Adrenal gland (tissue), 5 donors: ENCODE results near the gene UNC5C.

ENCODE experiments used
- POLR2A ChIP-seq, 2 donors: fragments of 450-650 bp; IDR thresholded peaks; one replicate each; pipeline ENCODE4 v1.6.1; 2017; ENCODE audit warnings: antibody characterized with exemption in 2 of 2, mild to moderate bottlenecking in 2 of 2, moderate library complexity in 1 of 2
- TF ChIP-seq, protein P1 (sequence below), 6 experiments: fragments of 450-650 bp in 4 of 6; fragments of 200-600 bp in 2 of 6; sonication (generic) in 1 of 6; IDR thresholded peaks; 1 replicate in 5 of 6; 2 replicates in 1 of 6; pipeline versions ENCODE4 v1.5.1 to v1.8.0; 2016 to 2021; ENCODE audit warnings: antibody characterized with exemption in 6 of 6, mild to moderate bottlenecking in 2 of 6, moderate library complexity in 1 of 6
- donor health status: DM: no; HTN: no; CAD: no.

DNA sequence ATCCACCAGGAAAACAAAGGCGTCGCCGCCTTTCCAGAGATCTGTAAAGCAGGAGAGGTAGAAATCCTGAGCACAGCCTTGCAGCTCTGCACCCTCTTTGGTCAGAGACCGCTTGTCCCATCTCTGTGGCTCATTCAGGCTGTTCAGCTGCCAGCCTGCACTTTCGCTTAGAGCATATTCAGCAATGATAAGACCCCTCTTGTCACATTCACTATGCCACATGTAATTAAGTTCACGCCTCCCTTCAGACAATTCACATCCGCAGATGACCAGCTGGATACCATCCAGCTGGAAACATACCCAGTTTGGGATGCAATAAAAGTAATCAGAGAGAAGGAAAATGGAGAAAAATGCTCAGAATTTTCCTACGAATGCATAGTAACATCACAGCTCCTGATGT, 335.4 kb downstream of the UNC5C start:
- TF ChIP-seq, protein P1, sequence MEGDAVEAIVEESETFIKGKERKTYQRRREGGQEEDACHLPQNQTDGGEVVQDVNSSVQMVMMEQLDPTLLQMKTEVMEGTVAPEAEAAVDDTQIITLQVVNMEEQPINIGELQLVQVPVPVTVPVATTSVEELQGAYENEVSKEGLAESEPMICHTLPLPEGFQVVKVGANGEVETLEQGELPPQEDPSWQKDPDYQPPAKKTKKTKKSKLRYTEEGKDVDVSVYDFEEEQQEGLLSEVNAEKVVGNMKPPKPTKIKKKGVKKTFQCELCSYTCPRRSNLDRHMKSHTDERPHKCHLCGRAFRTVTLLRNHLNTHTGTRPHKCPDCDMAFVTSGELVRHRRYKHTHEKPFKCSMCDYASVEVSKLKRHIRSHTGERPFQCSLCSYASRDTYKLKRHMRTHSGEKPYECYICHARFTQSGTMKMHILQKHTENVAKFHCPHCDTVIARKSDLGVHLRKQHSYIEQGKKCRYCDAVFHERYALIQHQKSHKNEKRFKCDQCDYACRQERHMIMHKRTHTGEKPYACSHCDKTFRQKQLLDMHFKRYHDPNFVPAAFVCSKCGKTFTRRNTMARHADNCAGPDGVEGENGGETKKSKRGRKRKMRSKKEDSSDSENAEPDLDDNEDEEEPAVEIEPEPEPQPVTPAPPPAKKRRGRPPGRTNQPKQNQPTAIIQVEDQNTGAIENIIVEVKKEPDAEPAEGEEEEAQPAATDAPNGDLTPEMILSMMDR (IDR thresholded peaks at IDR 0.05), result no peak
- no peak for TF ChIP-seq POLR2A (IDR thresholded peaks at IDR 0.05)
